Ovary (tissue), 3 donors: ENCODE data around the gene P2RY13.

Source experiments
- CTCF ChIP-seq, 3 donors: fragments of 450-650 bp in 2 of 3; fragments of 200-600 bp in 1 of 3; IDR thresholded peaks; one replicate each; pipeline versions ENCODE4 v1.5.1 to v1.8.0; 2016 to 2022; ENCODE audit warnings: antibody characterized with exemption in 3 of 3, mild to moderate bottlenecking in 1 of 3
- EP300 ChIP-seq: sonication (generic); formaldehyde crosslinking; IDR thresholded peaks from one replicate; pipeline ENCODE4 v1.6.1; 2017; ENCODE audit warnings: antibody characterized with exemption
- POLR2A ChIP-seq: fragments of 450-650 bp; IDR thresholded peaks from one replicate; pipeline ENCODE4 v1.6.1; 2017; ENCODE audit warnings: antibody characterized with exemption, mild to moderate bottlenecking, moderate library complexity
- donor health status: DM: no; HTN: no; CAD: no.

- TF ChIP-seq CTCF (IDR thresholded peaks at IDR 0.05) (no peak), EP300 (no peak), POLR2A (no peak)
Measured at GRCh38 chr3:151328298-151328995, 902 bp downstream of the P2RY13 start.
